ENCODE results near the gene ECM2. TPM values are rescaled to one million over a fixed set of nuclear protein-coding genes. Genes with fewer than 3 reads are reported as not detected.

The ECM2 gene
- total RNA-seq, 4 donors from 2014 or later = 9.6 to 20.1 (median 12.1) TPM

GRCh38 chr9:92480291-92480771 is 55.5 kb downstream of the ECM2 start:
- Histone ChIP-seq H3K27me3 (no peaks in the 10 kb centered on the region), H3K27ac (peak overlapping the region in 2 of 4 donors; percentile 63 to 74), H3K9me3 (no peaks in the 10 kb centered on the region), H3K36me3 (no peaks in the 10 kb centered on the region), H3K4me1 (no peaks in the 10 kb centered on the region), H3K4me3 (peak overlapping the region in 1 of 4 donors; percentile 9)
- no peak for TF ChIP-seq CTCF (IDR thresholded peaks at IDR 0.05)
- TF ChIP-seq POLR2A (IDR thresholded peaks at IDR 0.05) = no peak
- DNase-seq = no peak

GRCh38 chr9:92479346-92479745 is 56.4 kb downstream of the ECM2 start:
- no peaks in the 10 kb centered on the region for H3K4me1 ChIP-seq

GRCh38 chr9:92478783-92479182 is 57.0 kb downstream of the ECM2 start:
- DNase-seq = no peak
- H3K9me3 ChIP-seq = no peaks in the 10 kb centered on the region
- H3K36me3 ChIP-seq = no peaks in the 10 kb centered on the region
- H3K27me3 ChIP-seq = no peaks in the 10 kb centered on the region
- H3K27ac ChIP-seq = peak overlapping the region in 1 of 4 donors; percentile 74
- no peak overlapping the region for H3K4me3 ChIP-seq
- no peak for TF ChIP-seq POLR2A (IDR thresholded peaks at IDR 0.05)
- TF ChIP-seq CTCF (IDR thresholded peaks at IDR 0.05) = no peak
- H3K4me1 ChIP-seq = no peaks in the 10 kb centered on the region

More at GRCh38 chr9:92479346-92479745, 56.4 kb downstream of the ECM2 start:
- no peaks in the 10 kb centered on the region for H3K9me3 ChIP-seq
- TF ChIP-seq CTCF (IDR thresholded peaks at IDR 0.05) (no peak), POLR2A (IDR thresholded peaks at IDR 0.05) (no peak)
- DNase-seq = no peak
- H3K4me3 ChIP-seq = no peak overlapping the region
- H3K36me3 ChIP-seq = no peaks in the 10 kb centered on the region
- H3K27ac ChIP-seq = peak overlapping the region in 1 of 4 donors; percentile 74
- H3K27me3 ChIP-seq = no peaks in the 10 kb centered on the region

GRCh38 chr9:92476962-92477361 is 58.8 kb downstream of the ECM2 start:
- Histone ChIP-seq H3K9me3 (no peaks in the 10 kb centered on the region), H3K36me3 (no peaks in the 10 kb centered on the region), H3K27ac (no peak overlapping the region), H3K4me1 (no peaks in the 10 kb centered on the region), H3K27me3 (no peaks in the 10 kb centered on the region), H3K4me3 (no peak overlapping the region)
- DNase-seq = no peak
- TF ChIP-seq POLR2A (IDR thresholded peaks at IDR 0.05) (no peak), CTCF (IDR thresholded peaks at IDR 0.05) (no peak)

- Histone ChIP-seq H3K9me3 (no peaks in the 10 kb centered on the region), H3K36me3 (no peaks in the 10 kb centered on the region), H3K4me3 (no peak overlapping the region), H3K27me3 (no peaks in the 10 kb centered on the region), H3K27ac (no peak overlapping the region), H3K4me1 (no peaks in the 10 kb centered on the region)
- DNase-seq = no peak
- no peak for TF ChIP-seq CTCF (IDR thresholded peaks at IDR 0.05)
- no peak for TF ChIP-seq POLR2A (IDR thresholded peaks at IDR 0.05)
These were observed 61.2 kb downstream of the ECM2 start for GRCh38 chr9:92474587-92474986.

GRCh38 chr9:92468206-92468605 is 67.6 kb downstream of the ECM2 start:
- no peaks in the 10 kb centered on the region for H3K9me3 ChIP-seq
- no peaks in the 10 kb centered on the region for H3K4me1 ChIP-seq
- TF ChIP-seq CTCF (IDR thresholded peaks at IDR 0.05) (no peak), POLR2A (IDR thresholded peaks at IDR 0.05) (no peak)
- no peaks in the 10 kb centered on the region for H3K36me3 ChIP-seq
- no peak overlapping the region for H3K4me3 ChIP-seq
- H3K27ac ChIP-seq = no peak overlapping the region
- DNase-seq = no peak
- H3K27me3 ChIP-seq = no peaks in the 10 kb centered on the region

Measured in Peyer's patch (tissue), 4 donors.